Panc1 (cell line): ENCODE results near the gene C1orf198. TPM values are rescaled to one million over a fixed set of nuclear protein-coding genes. Genes with fewer than 3 reads are reported as not detected.
A peak's percentile ranks its signal among the peaks of the same experiment; 100 is the strongest.

Source experiments
- ATAC-seq: fragments of 200-7000 bp; cut with Tn5 transposase; 2 replicates; pipeline ENCODE4 v1.9.1; 2020; ENCODE audit warnings: mild to moderate bottlenecking, moderate library complexity
- Bru-seq: library from RNA; stranded (reverse); fragments of 400-500 nt; gene quantifications from one replicate; lab custom pipeline; 2021; lab: Mats Ljungman, UMichigan
- BruChase-seq, 2 experiments: library from RNA; stranded (reverse); fragments of 400-500 nt; gene quantifications; one replicate each; lab custom pipeline; 2021; lab: Mats Ljungman, UMichigan
- BruUV-seq: library from RNA; stranded (reverse); fragments of 400-500 nt; replicated peaks from 2 replicates; lab custom pipeline; 2021; lab: Mats Ljungman, UMichigan
- CTCF ChIA-PET: fragments of 300-600 bp; sonication (Branson Sonifier 250); formaldehyde crosslinking; loops from one replicate; lab custom pipeline; 2022; ENCODE audit warnings: antibody characterized with exemption; lab: Charles Lee
- POLR2A ChIA-PET: fragments of 300-600 bp; sonication (Branson Sonifier 250); formaldehyde crosslinking; loops from one replicate; lab custom pipeline; 2022; ENCODE audit warnings: antibody characterized with exemption; lab: Charles Lee
- DNase-seq: peaks from one replicate; pipeline ENCODE4 v3.0.0-alpha.2; 2010; ENCODE audit warnings: low read depth, low spot score
- H3K27ac ChIP-seq: 2 replicates; pipeline ENCODE4 v1.5.1; 2011; ENCODE audit warnings: mild to moderate bottlenecking, low read length, inconsistent platforms
- H3K27me3 ChIP-seq: fragments of 200-500 bp; sonication (Bioruptor generic); 2 replicates; pipeline ENCODE4 v1.6.0; 2014; ENCODE audit warnings: low read length, inconsistent platforms; ENCODE audit not compliant: control insufficient read depth, insufficient read depth
- H3K36me3 ChIP-seq: fragments of 200-500 bp; sonication (Bioruptor generic); 2 replicates; pipeline ENCODE4 v1.5.1; 2014; ENCODE audit warnings: inconsistent platforms, mild to moderate bottlenecking, low read length, moderate library complexity; ENCODE audit not compliant: control insufficient read depth, insufficient read depth
- H3K4me1 ChIP-seq: 2 replicates; pipeline ENCODE4 v1.5.1; 2011; ENCODE audit warnings: inconsistent platforms, mild to moderate bottlenecking, low read length, moderate library complexity; ENCODE audit not compliant: control insufficient read depth, insufficient read depth
- H3K4me3 ChIP-seq, 2 experiments: 2 replicates each; pipeline ENCODE4 v1.5.1; 2011 to 2012; ENCODE audit warnings: low read depth in 2 of 2, low read length in 2 of 2, mild to moderate bottlenecking in 2 of 2, inconsistent platforms in 1 of 2, moderate library complexity in 1 of 2
- H3K9me3 ChIP-seq: fragments of 200-500 bp; sonication (Bioruptor generic); 2 replicates; pipeline ENCODE4 v1.5.1; 2014; ENCODE audit warnings: low read depth, mild to moderate bottlenecking, inconsistent platforms, low read length, moderate library complexity; ENCODE audit not compliant: control insufficient read depth, insufficient read depth
- CTCF ChIP-seq: fragments of 450-650 bp; IDR thresholded peaks from 2 replicates; pipeline ENCODE4 v1.5.1; 2017; ENCODE audit warnings: mild to moderate bottlenecking
- POLR2AphosphoS5 ChIP-seq: IDR thresholded peaks from 2 replicates; pipeline ENCODE4 v1.6.1; 2012; ENCODE audit warnings: mild to moderate bottlenecking, low read depth, low read length, moderate library complexity
- REST ChIP-seq, 2 experiments: IDR thresholded peaks; 2 replicates each; pipeline ENCODE4 v1.6.1; 2011 to 2012; ENCODE audit warnings: low read depth in 2 of 2, control low read depth in 1 of 2, low read length in 1 of 2, mild to moderate bottlenecking in 1 of 2, moderate library complexity in 1 of 2; ENCODE audit not compliant: insufficient read depth in 1 of 2
- SIN3A ChIP-seq: IDR thresholded peaks from 2 replicates; pipeline ENCODE4 v1.6.1; 2012; ENCODE audit warnings: low read depth, mild to moderate bottlenecking, low read length, moderate library complexity, borderline replicate concordance; ENCODE audit not compliant: insufficient read depth
- TCF7L2 ChIP-seq: IDR thresholded peaks from 2 replicates; pipeline ENCODE4 v1.6.1; 2011; ENCODE audit warnings: mild to moderate bottlenecking, low read depth, low read length, inconsistent platforms
- in situ Hi-C: cut with HindIII; loops from 2 replicates; pipeline ENCODE4 v1.10.0; 2016; ENCODE audit warnings: low sequenced_read_pairs, low pct_unique_long_range_greater_than_20kb
- intact Hi-C: fragments of 100-400 bp; cut with micrococcal nuclease; formaldehyde crosslinking; loops from one replicate; pipeline ENCODE4 v1.10.0; 2022; ENCODE audit not compliant: unreplicated experiment
- long read RNA-seq: library from polyadenylated mRNA; unstranded; transcript quantifications from one replicate; pipeline ENCODE4 v2.0.0, GENCODE V29; 2021; ENCODE audit not compliant: unreplicated experiment
- polyA plus RNA-seq: library from polyadenylated mRNA; unstranded; fragments of >200 nt; gene quantifications from one replicate; pipeline ENCODE4 v1.2.1, GENCODE V29; 2012; ENCODE audit warnings: missing spikeins; ENCODE audit not compliant: insufficient read length
- total RNA-seq: library from RNA; stranded (reverse); gene quantifications from one replicate; pipeline ENCODE4 v1.2.1, GENCODE V29; 2021; ENCODE audit not compliant: unreplicated experiment

Gene C1orf198
- total RNA-seq (33.6 TPM), Bru-seq, nascent RNA (percentile 71 among the genes with signal in this experiment), BruChase-seq, experiment 1, labeled RNA remaining after a 2-hour chase (percentile 77 among the genes with signal in this experiment), BruChase-seq, experiment 2, labeled RNA remaining after a 6-hour chase (percentile 89 among the genes with signal in this experiment)
- 20.9 TPM for polyA plus RNA-seq
- long read RNA-seq, transcript C1orf198-201 (4 exons, 3,858 nt), result major isoform, 77 of 90 reads
- long read RNA-seq, partial matches to known transcripts, result 11 of 90 reads
- long read RNA-seq, other reads (novel, unspliced or antisense), result 2 of 90 reads

DNA sequence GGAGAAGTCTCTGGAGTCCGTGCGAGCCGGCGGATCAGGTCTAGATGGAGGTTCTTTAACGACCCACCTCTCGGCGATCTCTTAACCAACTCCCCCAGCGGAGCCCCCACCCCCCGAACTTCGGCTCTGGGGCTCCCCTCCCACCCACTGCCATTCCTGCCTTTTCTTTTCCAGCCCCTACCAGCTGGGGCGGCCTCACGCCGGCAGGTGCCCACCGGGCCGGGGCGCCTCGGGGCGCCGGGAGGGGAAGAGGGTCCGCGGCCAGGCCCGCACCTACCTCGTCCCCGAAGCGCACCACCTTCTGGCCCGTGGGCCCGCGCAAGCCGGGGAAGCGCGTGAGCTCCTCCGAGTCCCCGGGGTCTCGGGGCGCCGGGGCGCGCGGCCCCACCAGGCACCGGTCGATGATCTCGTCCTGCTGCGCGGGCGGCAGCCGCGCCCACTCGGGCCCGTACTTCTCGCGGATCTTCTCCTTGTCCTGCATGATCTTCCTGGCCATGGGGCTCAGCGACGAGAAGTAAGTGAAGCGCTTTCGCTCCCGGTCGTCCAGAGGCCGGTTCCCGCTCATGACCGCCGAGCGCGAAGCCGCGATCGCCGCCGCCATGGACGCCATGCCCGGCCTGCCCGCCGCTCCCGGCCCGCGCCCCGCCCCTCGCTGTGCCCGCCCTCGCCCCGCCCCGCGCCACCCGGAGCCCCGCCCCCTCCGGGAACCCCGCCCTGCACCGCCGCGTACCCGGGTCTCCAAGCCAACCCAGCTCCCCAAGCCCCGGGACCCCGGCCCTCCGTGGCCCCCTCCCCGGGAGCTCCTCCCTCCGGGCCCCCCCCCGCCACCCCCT is at the start of gene C1orf198:
Gene C1orf198 (minus strand): TSS at position 619 of the 833 bp plus-strand sequence. CDS start 9 bp downstream, at position 610.
- intact Hi-C loops, result no loop called here
- TF ChIP-seq REST (IDR thresholded peaks at IDR 0.05; ENCODE audit: insufficient read depth in 1 of 2, low read depth in 2 of 2, low read length in 1 of 2) (no peak), CTCF (no peak), TCF7L2 (no peak), POLR2AphosphoS5 (0 out of 2 replicates have a peak, but pooled peaks have one; percentile 45), SIN3A (0 out of 2 replicates have a peak, but pooled peaks have one; percentile 63)
- H3K9me3 ChIP-seq, result no peaks in the 10 kb centered on the region
- CTCF ChIA-PET, result no interaction called here
- ATAC-seq, result peak; percentile 92
- in situ Hi-C loops, result no loop called here
- peak within 1 kb of the TSS; percentile 84 to 89 for H3K4me3 ChIP-seq
- POLR2A ChIA-PET, result interaction anchor here (0.7 kb wide), 1 partner anchor 1309 kb away, joined by 3 read pairs; the partner anchor contains the start of gene ABCB10
- H3K27ac ChIP-seq, result peak within 1 kb of the TSS; percentile 87
- H3K4me1 ChIP-seq, result peaks cover 30% of the 10 kb centered on the region
- no TSS peak for BruUV-seq
- H3K27me3 ChIP-seq, result no peaks in the 10 kb centered on the region
- H3K36me3 ChIP-seq, result no peaks in the 10 kb centered on the region; the same call in 1 of the 2 replicates
- no peak for DNase-seq

DNA sequence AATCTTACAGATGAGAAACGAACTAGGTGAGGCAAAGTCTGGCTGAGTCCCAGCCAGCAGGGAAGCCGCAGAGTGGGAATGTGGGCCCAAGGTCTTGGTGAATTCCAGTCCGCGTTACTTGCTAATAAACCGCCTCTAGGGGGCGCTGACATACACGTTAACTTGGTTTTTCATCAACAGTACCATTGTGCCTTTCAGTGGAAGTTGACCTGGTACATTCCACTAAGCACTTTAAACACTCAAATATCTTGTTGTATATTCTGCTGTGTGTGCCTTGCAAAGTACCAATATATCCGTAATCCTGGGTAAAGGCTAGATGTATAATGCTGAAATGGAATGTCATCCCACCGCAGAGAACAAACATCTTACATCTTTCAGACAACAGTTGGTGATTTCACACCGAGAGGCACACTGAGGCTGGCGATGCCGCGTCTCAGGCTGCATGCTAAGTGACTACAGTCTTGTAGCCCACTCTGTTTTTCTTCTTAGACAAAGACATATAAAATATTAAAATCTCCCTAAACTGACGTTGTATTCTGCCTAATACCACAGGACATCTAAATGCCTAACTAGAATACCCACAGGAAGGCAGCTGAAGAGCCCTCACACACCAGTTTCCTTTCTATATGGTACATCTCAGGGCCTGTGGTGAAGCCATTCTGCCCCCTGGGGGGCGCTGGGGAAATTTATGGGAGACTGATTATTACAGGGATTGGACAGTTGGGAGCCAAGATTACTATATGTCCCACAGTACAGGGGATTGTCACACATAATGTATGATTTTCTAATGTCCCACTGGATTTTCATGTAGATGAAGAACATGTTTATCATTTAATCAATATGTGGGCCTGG is 49.2 kb upstream of the C1orf198 start:
- intact Hi-C loops, result loop anchor here (5.0 to 10.0 kb wide), 3 partner anchors 120 to 295 kb away; no protein-coding TSS in a partner anchor
- peaks cover 4% of the 10 kb centered on the region; the same call in 1 of the 2 replicates for H3K36me3 ChIP-seq
- POLR2A ChIA-PET, result no interaction called here
- no peaks in the 10 kb centered on the region for H3K27me3 ChIP-seq
- H3K4me3 ChIP-seq, result no peak overlapping the region
- no TSS peak for BruUV-seq
- ATAC-seq (peak; percentile 87), DNase-seq (no peak)
- no peak for TF ChIP-seq POLR2AphosphoS5
- TF ChIP-seq TCF7L2, result no peak
- no peak for TF ChIP-seq REST (IDR thresholded peaks at IDR 0.05; ENCODE audit: insufficient read depth in 1 of 2, low read depth in 2 of 2, low read length in 1 of 2)
- TF ChIP-seq SIN3A, result no peak
- TF ChIP-seq CTCF, result peak; percentile 84
- in situ Hi-C loops, result no loop called here
- H3K27ac ChIP-seq, result no peak overlapping the region
- H3K9me3 ChIP-seq, result no peaks in the 10 kb centered on the region
- CTCF ChIA-PET, result interaction anchor here (0.7 kb wide), 1 partner anchor 30 kb away, joined by 5 read pairs; no protein-coding TSS in a partner anchor
- no peaks in the 10 kb centered on the region for H3K4me1 ChIP-seq
